ENCODE results near the gene ENO2. TPM values are rescaled to one million over a fixed set of nuclear protein-coding genes. Genes with fewer than 3 reads are reported as not detected.
A peak's percentile ranks its signal among the peaks of the same experiment; 100 is the strongest.

Gene ENO2
- total and polyA plus RNA-seq, 4 donors = 1.1 to 3.1 (median 1.4) TPM

DNA sequence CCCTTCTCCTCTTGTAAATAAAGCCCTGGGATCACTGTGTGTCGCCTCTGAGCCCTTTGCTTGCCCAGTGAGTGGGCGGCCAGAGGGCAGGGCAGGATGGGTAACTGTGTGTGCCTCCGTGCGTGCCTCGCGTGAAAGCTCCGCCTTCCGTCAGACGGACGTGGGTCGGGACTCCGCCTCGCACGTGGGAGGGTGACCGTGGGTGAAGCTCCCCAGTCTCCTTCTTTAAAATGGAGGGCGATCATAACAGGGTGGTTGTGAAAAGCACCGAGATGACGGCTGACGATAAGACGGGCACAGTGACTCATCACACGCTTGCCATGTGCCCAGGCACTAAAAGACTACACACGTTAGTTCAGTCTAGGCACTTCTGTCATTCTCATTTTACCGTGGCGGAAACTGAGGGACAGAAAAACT, 46.9 kb downstream of the ENO2 start:
- H3K27me3 ChIP-seq (ENCODE audit: control insufficient read depth in 4 of 4, insufficient read depth in 4 of 4, low read length in 3 of 4) = no peaks in the 10 kb centered on the region
- no peak overlapping the region for H3K4me3 ChIP-seq (ENCODE audit: low read depth in 1 of 3, low read length in 3 of 3)
- DNase-seq (ENCODE audit: low spot score) = no peak
- peak overlapping the region; percentile 42 to 87 for H3K27ac ChIP-seq (ENCODE audit: low read depth in 1 of 2, low read length in 2 of 2)
- peaks cover 2 to 40% (median 17%) of the 10 kb centered on the region in 4 donors for H3K4me1 ChIP-seq (ENCODE audit: control insufficient read depth in 4 of 4, insufficient read depth in 4 of 4, low read length in 3 of 4)
- TF ChIP-seq, protein P1, sequence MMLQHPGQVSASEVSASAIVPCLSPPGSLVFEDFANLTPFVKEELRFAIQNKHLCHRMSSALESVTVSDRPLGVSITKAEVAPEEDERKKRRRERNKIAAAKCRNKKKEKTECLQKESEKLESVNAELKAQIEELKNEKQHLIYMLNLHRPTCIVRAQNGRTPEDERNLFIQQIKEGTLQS (IDR thresholded peaks at IDR 0.05) = no peak
- TF ChIP-seq HNF4G (IDR thresholded peaks at IDR 0.05) = no peak
- peak in 1 of 2 donors; percentile 63 for TF ChIP-seq HNF4A (conservative IDR thresholded peaks at IDR 0.05)
- peak; percentile 16 to 77 for TF ChIP-seq RXRA (IDR thresholded peaks at IDR 0.05)
- TF ChIP-seq, protein P2, sequence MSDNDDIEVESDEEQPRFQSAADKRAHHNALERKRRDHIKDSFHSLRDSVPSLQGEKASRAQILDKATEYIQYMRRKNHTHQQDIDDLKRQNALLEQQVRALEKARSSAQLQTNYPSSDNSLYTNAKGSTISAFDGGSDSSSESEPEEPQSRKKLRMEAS (IDR thresholded peaks at IDR 0.05) = peak; percentile 57
- no peak for TF ChIP-seq TAF1 (conservative IDR thresholded peaks at IDR 0.05)
- TF ChIP-seq YY1 (IDR thresholded peaks at IDR 0.05) = peak; percentile 67
- TF ChIP-seq RAD21 (IDR thresholded peaks at IDR 0.05) = no peak
- peak; percentile 71 for TF ChIP-seq FOXA2 (IDR thresholded peaks at IDR 0.05)
- TF ChIP-seq CTCF (IDR thresholded peaks at IDR 0.05; ENCODE audit: low read depth, low read length, missing input control) = no peak
- TF ChIP-seq FOXA1 (IDR thresholded peaks at IDR 0.05) = no peak
- TF ChIP-seq EGR1 (IDR thresholded peaks at IDR 0.05; ENCODE audit: low read depth in 2 of 2) = peak; percentile 95 to 99
- peak; percentile 21 for TF ChIP-seq REST (IDR thresholded peaks at IDR 0.05)
- TF ChIP-seq GABPA (IDR thresholded peaks at IDR 0.05 in 1 of 2, conservative IDR thresholded peaks at IDR 0.05 in 1 of 2) = peak in 1 of 2 donors; percentile 24
- no peak for TF ChIP-seq NR2F2 (IDR thresholded peaks at IDR 0.05)
- no peak for TF ChIP-seq SP1 (IDR thresholded peaks at IDR 0.05)
- TF ChIP-seq JUND (IDR thresholded peaks at IDR 0.05) = peak in 1 of 2 donors; percentile 67
- TF ChIP-seq, protein P3, sequence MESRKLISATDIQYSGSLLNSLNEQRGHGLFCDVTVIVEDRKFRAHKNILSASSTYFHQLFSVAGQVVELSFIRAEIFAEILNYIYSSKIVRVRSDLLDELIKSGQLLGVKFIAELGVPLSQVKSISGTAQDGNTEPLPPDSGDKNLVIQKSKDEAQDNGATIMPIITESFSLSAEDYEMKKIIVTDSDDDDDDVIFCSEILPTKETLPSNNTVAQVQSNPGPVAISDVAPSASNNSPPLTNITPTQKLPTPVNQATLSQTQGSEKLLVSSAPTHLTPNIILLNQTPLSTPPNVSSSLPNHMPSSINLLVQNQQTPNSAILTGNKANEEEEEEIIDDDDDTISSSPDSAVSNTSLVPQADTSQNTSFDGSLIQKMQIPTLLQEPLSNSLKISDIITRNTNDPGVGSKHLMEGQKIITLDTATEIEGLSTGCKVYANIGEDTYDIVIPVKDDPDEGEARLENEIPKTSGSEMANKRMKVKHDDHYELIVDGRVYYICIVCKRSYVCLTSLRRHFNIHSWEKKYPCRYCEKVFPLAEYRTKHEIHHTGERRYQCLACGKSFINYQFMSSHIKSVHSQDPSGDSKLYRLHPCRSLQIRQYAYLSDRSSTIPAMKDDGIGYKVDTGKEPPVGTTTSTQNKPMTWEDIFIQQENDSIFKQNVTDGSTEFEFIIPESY (IDR thresholded peaks at IDR 0.05) = no peak
- H3K9ac ChIP-seq (ENCODE audit: low read depth in 1 of 2, low read length in 2 of 2) = peak overlapping the region; percentile 2 to 55
- WGBS = 26% methylated on average over 24 of the region's 24 CpGs
- peaks cover 3 to 14% (median 8%) of the 10 kb centered on the region in 4 donors for H3K36me3 ChIP-seq (ENCODE audit: control insufficient read depth in 4 of 4, insufficient read depth in 3 of 4, low read depth in 1 of 4, low read length in 3 of 4)
- H3K9me3 ChIP-seq (ENCODE audit: control insufficient read depth in 4 of 4, low read length in 3 of 4) = no peaks in the 10 kb centered on the region
